Endothelial cell of umbilical vein (primary cell): ENCODE results near the gene OR1J2. TPM values are rescaled to one million over a fixed set of nuclear protein-coding genes. Genes with fewer than 3 reads are reported as not detected.

Experiments used
- BruUV-seq: library from RNA; stranded (reverse); fragments of 400-500 nt; replicated peaks from 2 replicates; lab custom pipeline; 2021; lab: Mats Ljungman, UMichigan
- CTCF ChIA-PET: fragments of 300-600, 350-600 bp; sonication (Branson Sonifier 250); formaldehyde crosslinking; loops from one replicate; lab custom pipeline; 2021; ENCODE audit warnings: antibody characterized with exemption, inconsistent platforms; lab: Charles Lee
- POLR2A ChIA-PET: fragments of 300-600, 350-600 bp; sonication (Branson Sonifier 250); formaldehyde crosslinking; loops from one replicate; lab custom pipeline; 2021; ENCODE audit warnings: antibody characterized with exemption, inconsistent platforms; lab: Charles Lee
- DNase-seq: peaks from one replicate; pipeline ENCODE4 v3.0.0-alpha.2; 2011; ENCODE audit warnings: low read depth, low spot score
- FAIRE-seq: peaks from 2 replicates; lab custom pipeline; 2011; peaks lifted over from hg19 to GRCh38; lab: Jason Lieb, UNC
- H2AFZ ChIP-seq: 2 replicates; pipeline ENCODE4 v1.6.0; 2012; ENCODE audit warnings: low read depth, low read length, control low read depth, inconsistent platforms
- H3K27ac ChIP-seq: 2 replicates; pipeline ENCODE4 v1.5.1; 2011; ENCODE audit warnings: low read depth, mild to moderate bottlenecking, control low read depth, low read length, moderate library complexity; ENCODE audit not compliant: insufficient read depth
- H3K27me3 ChIP-seq, 2 experiments: 2 replicates each; pipeline versions ENCODE4 v1.6.0 to v1.6.1; 2011; ENCODE audit warnings: low read length in 2 of 2, mixed read lengths in 1 of 2; ENCODE audit not compliant: control insufficient read depth in 2 of 2, insufficient read depth in 2 of 2
- H3K36me3 ChIP-seq, 2 experiments: 2 replicates in 1 of 2; 3 replicates in 1 of 2; pipeline ENCODE4 v1.5.1; 2011; ENCODE audit warnings: low read length in 2 of 2, mild to moderate bottlenecking in 1 of 2, moderate library complexity in 1 of 2; ENCODE audit not compliant: control insufficient read depth in 2 of 2, insufficient read depth in 2 of 2; ENCODE audit errors: extremely low read depth in 1 of 2
- H3K4me1 ChIP-seq: 3 replicates; pipeline ENCODE4 v1.5.1; 2011; ENCODE audit warnings: mild to moderate bottlenecking, low read length; ENCODE audit not compliant: control insufficient read depth, insufficient read depth; ENCODE audit errors: extremely low read depth
- H3K4me2 ChIP-seq: 2 replicates; pipeline ENCODE4 v1.6.1; 2011; ENCODE audit warnings: low read length, control low read depth, mixed read lengths; ENCODE audit not compliant: insufficient read depth
- H3K4me3 ChIP-seq, 3 experiments: fragments of 200-600 bp in 1 of 3; sonication (generic), shearing (Covaris generic) in 1 of 3; replicated peaks in 1 of 3; 2 replicates each; pipeline ENCODE4 v1.5.1; 2011 to 2016; ENCODE audit warnings: control low read depth in 3 of 3, low read length in 3 of 3, mild to moderate bottlenecking in 2 of 3, inconsistent platforms in 1 of 3, low read depth in 1 of 3, moderate library complexity in 1 of 3; ENCODE audit not compliant: insufficient read depth in 1 of 3
- H3K79me2 ChIP-seq: 2 replicates; pipeline ENCODE4 v1.6.0; 2012; ENCODE audit warnings: low read length, inconsistent platforms; ENCODE audit not compliant: control insufficient read depth, insufficient read depth
- H3K9ac ChIP-seq: replicated peaks from 2 replicates; pipeline ENCODE3; 2011; ENCODE audit warnings: low read length, control low read depth; ENCODE audit not compliant: insufficient read depth; ENCODE audit errors: extremely low read depth
- H3K9me1 ChIP-seq: replicated peaks from 3 replicates; pipeline ENCODE4 v1.6.0; 2011; ENCODE audit warnings: mild to moderate bottlenecking, low read length; ENCODE audit not compliant: control insufficient read depth, insufficient read depth; ENCODE audit errors: extremely low read depth
- H3K9me3 ChIP-seq: replicated peaks from 2 replicates; pipeline ENCODE4 v1.5.1; 2012; ENCODE audit warnings: low read length, inconsistent platforms; ENCODE audit not compliant: control insufficient read depth, insufficient read depth
- H4K20me1 ChIP-seq: replicated peaks from 2 replicates; pipeline ENCODE3; 2011; ENCODE audit warnings: mild to moderate bottlenecking, low read length; ENCODE audit not compliant: control insufficient read depth, insufficient read depth; ENCODE audit errors: extremely low read depth
- EZH2 ChIP-seq: IDR thresholded peaks from 2 replicates; pipeline ENCODE4 v1.6.1; 2012; ENCODE audit warnings: borderline replicate concordance, low read depth, mild to moderate bottlenecking, moderate library complexity, low read length, inconsistent platforms; ENCODE audit not compliant: severe bottlenecking
- FOS ChIP-seq: IDR thresholded peaks from 2 replicates; pipeline ENCODE4 v1.6.1; 2011; ENCODE audit warnings: mild to moderate bottlenecking, low read length, moderate library complexity, borderline replicate concordance; ENCODE audit not compliant: insufficient read depth
- GATA2 ChIP-seq: IDR thresholded peaks from 2 replicates; pipeline ENCODE4 v1.7.0; 2011; ENCODE audit warnings: low read depth, mild to moderate bottlenecking, moderate library complexity, mixed read lengths, low read length; ENCODE audit not compliant: insufficient read length, insufficient read depth
- JUN ChIP-seq: IDR thresholded peaks from 2 replicates; pipeline ENCODE4 v1.6.1; 2011; ENCODE audit warnings: borderline replicate concordance, low read depth; ENCODE audit not compliant: insufficient read length, insufficient read depth
- MYC ChIP-seq: IDR thresholded peaks from one replicate; pipeline ENCODE4 v1.6.1; 2011; ENCODE audit warnings: mild to moderate bottlenecking, low read depth, low read length
- POLR2A ChIP-seq: IDR thresholded peaks from 2 replicates; pipeline ENCODE4 v1.6.1; 2012; ENCODE audit warnings: low read depth, mild to moderate bottlenecking, control low read depth, low read length
- POLR2AphosphoS5 ChIP-seq: IDR thresholded peaks from 2 replicates; pipeline ENCODE4 v1.6.1; 2012; ENCODE audit warnings: low read depth, mild to moderate bottlenecking, control low read depth, low read length, moderate library complexity; ENCODE audit not compliant: insufficient read depth
- dilution Hi-C: fragments of 300-500 bp; cut with MboI; formaldehyde crosslinking; loops from one replicate; pipeline ENCODE4 v1.15.0; 2019; ENCODE audit warnings: low sequenced_read_pairs; ENCODE audit not compliant: extremely low pct_ligation_motif_present
- intact Hi-C: fragments of 100-400 bp; cut with micrococcal nuclease; formaldehyde crosslinking; loops from one replicate; pipeline ENCODE4 v1.10.0; 2022
- polyA plus RNA-seq, 4 experiments: library from polyadenylated mRNA; depleted of rRNA in 3 of 4; stranded (reverse) in 3 of 4; unstranded in 1 of 4; fragments of >200 nt; gene quantifications; 2 replicates each; pipeline versions ENCODE4 v1.2.1 to v1.2.3, GENCODE V29; 2011 to 2012; ENCODE audit warnings: missing spikeins in 1 of 4
- total RNA-seq: library from RNA; stranded (reverse); gene quantifications from 2 replicates; pipeline ENCODE4 v1.2.3, GENCODE V29; 2021
- TF ChIP-seq, protein P1 (sequence below): IDR thresholded peaks from 2 replicates; pipeline ENCODE4 v1.6.1; 2011; ENCODE audit not compliant: insufficient read depth, insufficient read length
- TF ChIP-seq, protein P2 (sequence below), 2 donors: IDR thresholded peaks; 1 replicate in 1 of 2; 2 replicates in 1 of 2; pipeline ENCODE4 v1.5.1; 2011; ENCODE audit warnings: low read length in 2 of 2, mild to moderate bottlenecking in 2 of 2, moderate library complexity in 2 of 2, control low read depth in 1 of 2, inconsistent platforms in 1 of 2, low read depth in 1 of 2; ENCODE audit not compliant: insufficient read depth in 1 of 2; ENCODE audit errors: extremely low read depth in 1 of 2

OR1J2 gene
- total and polyA plus RNA-seq, 2 donors (not counting 3 experiments of a cell fraction or from before 2014, with no cell fraction given), result not detected

DNA sequence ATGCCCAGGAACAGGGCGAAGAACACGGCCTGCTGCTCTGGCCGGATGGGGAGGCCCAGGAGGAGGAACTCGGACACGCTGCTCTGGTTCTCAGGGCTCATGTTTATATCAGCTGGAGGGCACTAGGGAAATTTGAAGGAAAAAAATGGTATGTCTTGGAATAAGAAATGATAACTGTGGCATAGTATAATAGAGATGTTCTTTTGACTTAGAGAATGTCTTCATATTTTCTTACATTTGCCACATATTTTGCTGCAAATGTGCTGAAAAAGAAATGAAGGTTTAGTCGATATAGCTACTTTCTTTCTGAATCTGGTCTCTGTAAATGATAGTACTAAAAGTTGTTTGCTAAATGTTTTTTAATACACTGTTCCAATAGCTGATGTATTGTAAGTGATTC lies 32.8 kb upstream of the OR1J2 start, which contains the start of gene OR1J1:
TSS of gene OR1J1 (minus strand) at position 101 of the 400 bp plus-strand sequence. CDS start at position 101, 0 bp downstream.
- Histone ChIP-seq H3K79me2 (no peaks in the 10 kb centered on the region), H3K9me3 (no peaks in the 10 kb centered on the region), H3K27me3 (peaks cover 10% of the 10 kb centered on the region in 2 experiments), H3K4me2 (no peak within 1 kb of the TSS), H3K36me3 (no peaks in the 10 kb centered on the region), H3K9me1 (no peaks in the 10 kb centered on the region), H4K20me1 (no peaks in the 10 kb centered on the region), H3K4me3 (no peak within 1 kb of the TSS), H3K27ac (no peak within 1 kb of the TSS), H2AFZ (no peak within 1 kb of the TSS), H3K4me1 (no peaks in the 10 kb centered on the region), H3K9ac (no peak within 1 kb of the TSS)
- dilution Hi-C loops (no loop called here), intact Hi-C loops (no loop called here)
- TF ChIP-seq EZH2, result no peak
- no peak for TF ChIP-seq JUN
- no peak for TF ChIP-seq GATA2
- TF ChIP-seq POLR2A, result no peak
- TF ChIP-seq FOS, result no peak
- TF ChIP-seq MYC, result no peak
- TF ChIP-seq, protein P1, sequence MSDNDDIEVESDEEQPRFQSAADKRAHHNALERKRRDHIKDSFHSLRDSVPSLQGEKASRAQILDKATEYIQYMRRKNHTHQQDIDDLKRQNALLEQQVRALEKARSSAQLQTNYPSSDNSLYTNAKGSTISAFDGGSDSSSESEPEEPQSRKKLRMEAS, result no peak
- TF ChIP-seq, protein P2, sequence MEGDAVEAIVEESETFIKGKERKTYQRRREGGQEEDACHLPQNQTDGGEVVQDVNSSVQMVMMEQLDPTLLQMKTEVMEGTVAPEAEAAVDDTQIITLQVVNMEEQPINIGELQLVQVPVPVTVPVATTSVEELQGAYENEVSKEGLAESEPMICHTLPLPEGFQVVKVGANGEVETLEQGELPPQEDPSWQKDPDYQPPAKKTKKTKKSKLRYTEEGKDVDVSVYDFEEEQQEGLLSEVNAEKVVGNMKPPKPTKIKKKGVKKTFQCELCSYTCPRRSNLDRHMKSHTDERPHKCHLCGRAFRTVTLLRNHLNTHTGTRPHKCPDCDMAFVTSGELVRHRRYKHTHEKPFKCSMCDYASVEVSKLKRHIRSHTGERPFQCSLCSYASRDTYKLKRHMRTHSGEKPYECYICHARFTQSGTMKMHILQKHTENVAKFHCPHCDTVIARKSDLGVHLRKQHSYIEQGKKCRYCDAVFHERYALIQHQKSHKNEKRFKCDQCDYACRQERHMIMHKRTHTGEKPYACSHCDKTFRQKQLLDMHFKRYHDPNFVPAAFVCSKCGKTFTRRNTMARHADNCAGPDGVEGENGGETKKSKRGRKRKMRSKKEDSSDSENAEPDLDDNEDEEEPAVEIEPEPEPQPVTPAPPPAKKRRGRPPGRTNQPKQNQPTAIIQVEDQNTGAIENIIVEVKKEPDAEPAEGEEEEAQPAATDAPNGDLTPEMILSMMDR (IDR thresholded peaks at IDR 0.05; ENCODE audit: extremely low read depth in 1 of 2, insufficient read depth in 1 of 2, low read depth in 1 of 2, low read length in 2 of 2), result no peak
- no peak for TF ChIP-seq POLR2AphosphoS5
- POLR2A ChIA-PET, result no interaction called here
- FAIRE-seq (no peak), DNase-seq (no peak)
- BruUV-seq, result no TSS peak
- CTCF ChIA-PET, result interaction anchor here (0.6 to 1.3 kb wide), 3 partner anchors 12 to 378 kb away, joined by 3 to 4 read pairs (median 4); no protein-coding TSS in a partner anchor
